K562 (cell line): ENCODE data around the gene PTH2. TPM values are rescaled to one million over a fixed set of nuclear protein-coding genes. Genes with fewer than 3 reads are reported as not detected.

Experiments used
- ATF3 ChIP-seq, 2 experiments: fragments of 450-650 bp in 1 of 2; sonication (generic) in 1 of 2; formaldehyde crosslinking in 1 of 2; IDR thresholded peaks in 1 of 2; conservative IDR thresholded peaks in 1 of 2; 2 replicates each; pipeline versions ENCODE4 v1.6.1 to v1.8.1; 2016 to 2023; ENCODE audit warnings: mild to moderate bottlenecking in 2 of 2, moderate library complexity in 2 of 2, inconsistent platforms in 1 of 2, missing genetic modification reagents in 1 of 2
- BRCA1 ChIP-seq, 2 experiments: fragments of 450-650 bp in 1 of 2; sonication (generic) in 1 of 2; formaldehyde crosslinking in 1 of 2; IDR thresholded peaks; 2 replicates each; pipeline versions ENCODE4 v1.5.0 to v1.6.1; 2017 to 2020; ENCODE audit warnings: mild to moderate bottlenecking in 1 of 2, missing genetic modification reagents in 1 of 2
- ETV1 ChIP-seq: fragments of 450-650 bp; conservative IDR thresholded peaks from 2 replicates; pipeline ENCODE4 v1.6.1; 2016; ENCODE audit warnings: missing genetic modification characterization, control low read depth, low read depth, missing compliant biosample characterization
- FOXJ2 ChIP-seq: fragments of 200-800 bp; sonication (Bioruptor generic); IDR thresholded peaks from 2 replicates; pipeline ENCODE4 v1.6.1; 2016; ENCODE audit warnings: missing genetic modification characterization, missing compliant biosample characterization
- ID3 ChIP-seq, 2 experiments: fragments of 250-450 bp in 1 of 2; fragments of 450-650 bp in 1 of 2; sonication (Bioruptor Pico) in 1 of 2; IDR thresholded peaks; 2 replicates each; pipeline versions ENCODE4 v1.6.1 to v1.8.0; 2016 to 2021; ENCODE audit warnings: mild to moderate bottlenecking in 2 of 2, moderate library complexity in 2 of 2, missing compliant biosample characterization in 1 of 2, missing genetic modification characterization in 1 of 2
- MED1 ChIP-seq: sonication (generic); formaldehyde crosslinking; IDR thresholded peaks from 2 replicates; pipeline ENCODE4 v1.8.1; 2023; ENCODE audit warnings: missing genetic modification reagents, borderline replicate concordance
- NRF1 ChIP-seq, 2 experiments: fragments of 450-650 bp; IDR thresholded peaks in 1 of 2; conservative IDR thresholded peaks in 1 of 2; 2 replicates each; pipeline ENCODE4 v1.6.1; 2014; ENCODE audit warnings: mild to moderate bottlenecking in 2 of 2
- RREB1 ChIP-seq: fragments of 250-450 bp; sonication (Bioruptor Pico); IDR thresholded peaks from 2 replicates; pipeline ENCODE4 v1.4.0; 2020
- TCF15 ChIP-seq: fragments of 250-450 bp; sonication (Bioruptor Pico); IDR thresholded peaks from 2 replicates; pipeline ENCODE4 v1.8.0; 2022; ENCODE audit warnings: moderate library complexity, mild to moderate bottlenecking, inconsistent platforms
- ZBED1 ChIP-seq: IDR thresholded peaks from 2 replicates; pipeline ENCODE4 v1.6.1; 2014
- ZBTB5 ChIP-seq: fragments of 450-650 bp; IDR thresholded peaks from 2 replicates; pipeline ENCODE4 v1.6.1; 2017; ENCODE audit warnings: antibody characterized with exemption
- ZNF174 ChIP-seq: fragments of 250-450 bp; sonication (Bioruptor Pico); IDR thresholded peaks from 2 replicates; pipeline ENCODE4 v1.4.0; 2020; ENCODE audit warnings: mild to moderate bottlenecking
- ZNF717 ChIP-seq: fragments of 250-450 bp; sonication (Bioruptor Pico); IDR thresholded peaks from 2 replicates; pipeline ENCODE4 v1.5.0; 2021
- polyA plus RNA-seq, 8 experiments: library from polyadenylated mRNA; depleted of rRNA in 4 of 8; stranded (reverse) in 5 of 8; unstranded in 3 of 8; fragments of >200 nt; fragmentation: Nextera tagmentation in 2 of 8; fragmentation: Illumina TruSeq in 1 of 8; extraction: Ambion mirVana in 2 of 8; extraction: Trizol in 1 of 8; gene quantifications; 2 replicates each; pipeline versions ENCODE4 v1.2.1 to v1.2.3, GENCODE V29; 2011 to 2014; ENCODE audit warnings: inconsistent platforms in 1 of 8, missing spikeins in 1 of 8
- total RNA-seq, 7 experiments: library from RNA; depleted of rRNA in 6 of 7; stranded (reverse); fragments of >200 nt in 6 of 7; fragmentation: Illumina TruSeq in 2 of 7; extraction: Trizol in 2 of 7; gene quantifications; 2 replicates each; pipeline versions ENCODE4 v1.2.1 to v1.2.3, GENCODE V29; 2011 to 2021; ENCODE audit warnings: low replicate concordance in 1 of 7

Gene PTH2
- total and polyA plus RNA-seq, 9 of the 15 experiments (the other 6 are each of a cell fraction or from before 2014, with no cell fraction given): 1.3 TPM; not detected in 8

- TF ChIP-seq ATF3 (IDR thresholded peaks at IDR 0.05) (no peak), ATF3 (CRISPR knock-in tag; conservative IDR thresholded peaks at IDR 0.05) (no peak), FOXJ2 (tag) (peak; percentile 94), ZBTB5 (no peak), ID3 (CRISPR knock-in tag; IDR thresholded peaks at IDR 0.05) (no peak), ID3 (tag; IDR thresholded peaks at IDR 0.05) (no peak), TCF15 (no peak), BRCA1 (IDR thresholded peaks at IDR 0.05) (no peak), BRCA1 (CRISPR knock-in tag; IDR thresholded peaks at IDR 0.05) (no peak), ZNF174 (CRISPR knock-in tag) (no peak), NRF1 (conservative IDR thresholded peaks at IDR 0.05 in 1 of 2, IDR thresholded peaks at IDR 0.05 in 1 of 2) (peak; percentile 24; a peak in 1 of 4 replicates), ZBED1 (no peak), MED1 (CRISPR knock-in tag) (no peak), ZNF717 (CRISPR knock-in tag) (no peak), ETV1 (tag) (no peak), RREB1 (CRISPR knock-in tag) (peak; percentile 74; the same call in 1 of the 2 replicates)
Measured at GRCh38 chr19:49468746-49469447, 45.7 kb upstream of the PTH2 start (continued).
